HL-60/S4 (cell line): Measurements from ENCODE around the gene TREX2.

ENCODE experiments used
- in situ Hi-C: fragments of 300-500 bp; cut with MboI; formaldehyde crosslinking; loops from 2 replicates; pipeline ENCODE4 v1.14.3; 2022; ENCODE audit warnings: low sequenced_read_pairs

Gene TREX2

GRCh38 chrX:153440556-153441135 lies 5.2 kb downstream of the TREX2 start:
- in situ Hi-C loops, result no loop called here

GRCh38 chrX:153439977-153440376 lies 5.9 kb downstream of the TREX2 start:
- in situ Hi-C loops, result no loop called here

GRCh38 chrX:153438532-153438931 lies 7.3 kb downstream of the TREX2 start:
- in situ Hi-C loops, result no loop called here

- in situ Hi-C loops, result no loop called here
These were observed 10.0 kb downstream of the TREX2 start for GRCh38 chrX:153435845-153436244.

- in situ Hi-C loops, result no loop called here
These were observed 11.1 kb downstream of the TREX2 start for GRCh38 chrX:153434801-153435200.

- in situ Hi-C loops, result no loop called here
These were observed 12.0 kb downstream of the TREX2 start for GRCh38 chrX:153433781-153434285.

- in situ Hi-C loops, result no loop called here
These were observed 12.6 kb downstream of the TREX2 start for GRCh38 chrX:153433161-153433680.

GRCh38 chrX:153430796-153431195 lies 15.1 kb downstream of the TREX2 start:
- in situ Hi-C loops, result no loop called here

- in situ Hi-C loops, result no loop called here
These were observed 19.7 kb downstream of the TREX2 start for GRCh38 chrX:153426204-153426603.

- in situ Hi-C loops, result no loop called here
These were observed 22.2 kb downstream of the TREX2 start for GRCh38 chrX:153423652-153424051.

GRCh38 chrX:153421856-153422255 lies 24.0 kb downstream of the TREX2 start:
- in situ Hi-C loops, result no loop called here

- in situ Hi-C loops, result no loop called here
These were observed 24.8 kb downstream of the TREX2 start for GRCh38 chrX:153420851-153421599.

- in situ Hi-C loops, result no loop called here
These were observed 28.2 kb downstream of the TREX2 start for GRCh38 chrX:153417637-153418036.

GRCh38 chrX:153416781-153417450 lies 28.9 kb downstream of the TREX2 start:
- in situ Hi-C loops, result no loop called here

GRCh38 chrX:153414856-153415510 lies 30.9 kb downstream of the TREX2 start:
- in situ Hi-C loops, result no loop called here

GRCh38 chrX:153413731-153414130 lies 32.1 kb downstream of the TREX2 start:
- in situ Hi-C loops, result no loop called here

- in situ Hi-C loops, result no loop called here
These were observed 32.8 kb downstream of the TREX2 start for GRCh38 chrX:153412746-153413720.

GRCh38 chrX:153411988-153412574 lies 33.8 kb downstream of the TREX2 start:
- in situ Hi-C loops, result no loop called here

- in situ Hi-C loops, result no loop called here
These were observed 34.4 kb downstream of the TREX2 start, which contains the start of gene ZFP92 for GRCh38 chrX:153411255-153411987. ZFP92 (plus strand) TSS chrX:153411472; CDS start chrX:153418323, 6,851 bp downstream.
